GM12891 (cell line): ENCODE results near the gene CD2.

Experiments
- DNase-seq: peaks from one replicate; pipeline ENCODE4 v3.0.0; 2011; ENCODE audit warnings: low spot score; ENCODE audit not compliant: insufficient read length
- FAIRE-seq: peaks from 2 replicates; lab custom pipeline; 2011; peaks lifted over from hg19 to GRCh38; lab: Jason Lieb, UNC
- PAX5 ChIP-seq: IDR thresholded peaks from 2 replicates; pipeline ENCODE4 v1.6.1; 2011; ENCODE audit warnings: low read length, moderate library complexity, mild to moderate bottlenecking; ENCODE audit not compliant: insufficient read depth, severe bottlenecking
- POLR2A ChIP-seq: IDR thresholded peaks from 2 replicates; pipeline ENCODE4 v1.6.1; 2011; ENCODE audit warnings: low read depth, low read length, control low read depth
- POLR2AphosphoS5 ChIP-seq: IDR thresholded peaks from 2 replicates; pipeline ENCODE4 v1.6.1; 2011; ENCODE audit warnings: low read depth, low read length, control low read depth
- POU2F2 ChIP-seq: IDR thresholded peaks from 2 replicates; pipeline ENCODE4 v1.6.1; 2011; ENCODE audit warnings: low read depth, mild to moderate bottlenecking, control low read depth, low read length, moderate library complexity
- SPI1 ChIP-seq: IDR thresholded peaks from 2 replicates; pipeline ENCODE4 v1.6.1; 2011; ENCODE audit warnings: low read depth, low read length, control low read depth
- TAF1 ChIP-seq: IDR thresholded peaks from 2 replicates; pipeline ENCODE4 v1.6.1; 2011; ENCODE audit warnings: low read depth, low read length, control low read depth

CD2 gene

DNA sequence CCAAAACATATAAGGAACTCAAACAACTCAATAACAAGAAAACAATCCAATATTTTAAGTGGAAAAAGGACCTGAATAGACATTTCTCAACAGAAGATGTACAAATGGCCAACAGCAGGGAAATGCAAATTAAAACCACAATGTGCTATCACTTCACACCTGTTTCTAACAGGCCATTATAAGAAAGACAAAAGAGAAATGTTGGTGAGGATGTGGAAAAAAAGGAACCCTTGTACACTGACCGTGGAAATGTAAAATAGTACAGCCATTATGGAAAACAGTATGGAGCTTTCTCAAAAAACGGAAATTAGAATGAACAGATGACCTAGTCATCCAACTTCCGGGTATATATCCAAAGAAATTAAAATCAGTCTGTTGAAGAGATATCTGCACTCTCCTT, 37.8 kb upstream of the CD2 start:
- DNase-seq: no peak
- no peak for FAIRE-seq
- TF ChIP-seq TAF1 (no peak), POLR2A (no peak), POU2F2 (no peak), PAX5 (no peak), POLR2AphosphoS5 (no peak), SPI1 (no peak)

DNA sequence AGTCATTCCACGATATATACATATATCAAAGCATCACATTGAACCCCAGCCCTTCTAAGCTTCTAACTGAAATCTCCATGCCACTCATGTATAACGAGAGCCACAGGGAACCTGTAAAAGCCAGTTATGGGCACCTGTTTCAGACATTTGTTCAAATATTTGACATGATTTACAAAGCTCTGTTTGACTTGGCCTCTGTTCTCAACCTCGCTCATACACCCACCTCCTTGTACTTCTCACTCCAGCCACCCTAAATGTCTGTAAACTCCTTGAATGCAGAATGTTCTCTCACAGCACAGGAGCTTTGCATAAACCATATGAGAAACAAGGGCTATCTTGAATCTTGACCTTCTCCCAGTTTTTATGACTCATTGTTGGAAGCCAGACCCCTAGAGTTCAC, 36.9 kb upstream of the CD2 start:
- no peak for TF ChIP-seq PAX5
- no peak for TF ChIP-seq POLR2A
- TF ChIP-seq POLR2AphosphoS5: no peak
- TF ChIP-seq POU2F2: no peak
- TF ChIP-seq TAF1: no peak
- no peak for TF ChIP-seq SPI1
- FAIRE-seq: no peak
- DNase-seq: no peak

DNA sequence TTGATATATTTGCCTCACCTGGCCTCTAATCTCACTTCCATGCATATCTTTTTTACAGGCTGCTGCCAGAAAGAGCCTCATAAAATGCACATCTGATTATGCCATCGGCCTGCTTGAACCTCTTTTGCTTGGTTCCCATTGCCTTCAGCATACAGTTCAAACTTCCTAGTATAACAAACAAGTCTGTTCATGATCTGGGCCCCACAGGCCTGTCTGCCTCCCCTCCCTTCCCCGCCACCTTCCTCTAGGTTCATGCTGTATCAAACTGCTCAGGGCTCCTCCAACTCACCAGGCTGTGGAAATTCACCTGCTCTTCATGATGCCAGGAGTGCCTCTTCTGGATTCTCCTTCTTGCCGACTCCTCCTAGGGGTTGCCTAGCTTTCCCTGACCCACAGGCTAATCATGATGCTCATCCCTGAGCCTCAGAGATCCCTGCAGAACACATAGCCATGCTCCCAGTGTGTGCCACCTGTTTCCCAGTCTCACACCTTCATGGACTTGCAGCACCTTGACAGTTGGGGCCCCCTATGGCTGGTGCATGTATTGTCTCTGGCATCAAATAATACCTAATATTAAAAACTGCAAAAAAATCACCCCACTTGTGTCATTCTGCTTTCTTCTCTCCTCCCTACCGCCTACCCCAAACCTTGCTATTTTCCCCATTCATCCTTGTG, 33.7 kb upstream of the CD2 start:
- FAIRE-seq (no peak), DNase-seq (no peak)
- TF ChIP-seq TAF1 (no peak), SPI1 (no peak), POLR2A (no peak), POU2F2 (no peak), POLR2AphosphoS5 (no peak), PAX5 (no peak)

- FAIRE-seq (no peak), DNase-seq (no peak)
- no peak for TF ChIP-seq POU2F2
- TF ChIP-seq TAF1: no peak
- TF ChIP-seq POLR2A: no peak
- TF ChIP-seq POLR2AphosphoS5: no peak
- TF ChIP-seq PAX5: no peak
- TF ChIP-seq SPI1: no peak
These were observed 33.2 kb upstream of the CD2 start for GRCh38 chr1:116721039-116721405.

DNA sequence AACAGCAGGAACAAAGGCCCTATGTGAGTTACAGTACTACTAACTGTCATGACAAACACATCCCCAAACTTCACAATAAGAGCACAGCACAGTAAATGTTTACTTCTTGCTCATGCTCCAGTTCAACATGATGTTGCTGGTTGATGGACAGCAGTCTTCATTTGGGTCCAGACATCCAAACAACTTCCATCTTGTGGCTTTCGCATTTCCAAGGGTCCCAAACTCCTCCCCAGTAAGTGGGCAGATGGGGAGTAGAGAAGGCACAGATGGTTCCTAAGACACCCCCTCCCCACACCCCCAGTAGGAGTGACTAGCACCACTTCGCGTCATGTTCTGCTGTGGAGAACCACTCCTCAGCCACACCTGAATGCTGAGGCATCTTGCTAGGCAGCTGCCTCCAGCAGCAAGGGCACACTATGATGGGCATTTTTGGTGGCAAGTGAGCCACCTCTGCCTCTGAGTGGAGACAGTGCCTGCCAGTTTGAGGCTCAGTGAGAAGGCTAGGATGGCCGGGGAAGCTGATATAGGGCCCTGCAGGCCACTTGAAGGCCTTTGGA, 32.7 kb upstream of the CD2 start:
- DNase-seq (no peak), FAIRE-seq (no peak)
- TF ChIP-seq PAX5 (no peak), POLR2AphosphoS5 (no peak), SPI1 (no peak), TAF1 (no peak), POLR2A (no peak), POU2F2 (no peak)

GRCh38 chr1:116722016-116722838, 32.0 kb upstream of the CD2 start:
- no peak for FAIRE-seq
- no peak for DNase-seq
- TF ChIP-seq POU2F2 (no peak), POLR2AphosphoS5 (no peak), POLR2A (no peak)

GRCh38 chr1:116724765-116725375, 29.4 kb upstream of the CD2 start:
- FAIRE-seq: no peak
- TF ChIP-seq TAF1: no peak
- TF ChIP-seq POLR2AphosphoS5: no peak

DNA sequence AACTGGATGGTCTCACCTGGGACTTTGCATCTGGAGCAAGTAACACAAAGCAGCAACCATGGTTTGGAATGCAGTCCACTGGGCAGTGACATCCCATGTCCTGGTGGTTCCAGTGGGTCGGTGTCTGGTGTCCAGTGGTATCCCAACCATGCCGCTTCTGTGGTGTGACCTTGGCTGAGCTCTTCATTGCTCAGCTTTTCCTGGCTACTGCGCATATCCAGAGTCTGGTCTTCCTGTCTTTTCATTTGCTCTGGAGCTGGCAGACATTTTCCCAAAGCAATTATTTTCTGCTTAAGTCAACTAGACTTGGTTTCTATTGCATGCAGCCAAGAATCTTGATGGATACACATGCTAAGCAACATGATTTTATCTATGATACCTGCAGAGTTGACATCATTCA, 28.4 kb upstream of the CD2 start:
- TF ChIP-seq POLR2AphosphoS5: no peak
- TF ChIP-seq TAF1: no peak
- no peak for TF ChIP-seq PAX5
- no peak for TF ChIP-seq SPI1
- TF ChIP-seq POU2F2: no peak
- no peak for TF ChIP-seq POLR2A
- DNase-seq: no peak
- FAIRE-seq: no peak

More at GRCh38 chr1:116724765-116725375, 29.4 kb upstream of the CD2 start:
- DNase-seq: no peak
